AG04450 (cell line): ENCODE results near the gene CALHM2. TPM values are rescaled to one million over a fixed set of nuclear protein-coding genes. Genes with fewer than 3 reads are reported as not detected.

Experiments
- CTCF ChIA-PET: fragments of 300-600, 350-600 bp; formaldehyde crosslinking; extraction: SDS; loops from one replicate; lab custom pipeline; 2022; ENCODE audit warnings: antibody characterized with exemption, inconsistent platforms; lab: Charles Lee
- POLR2A ChIA-PET: fragments of 350-600 bp; formaldehyde crosslinking; extraction: SDS; loops from one replicate; lab custom pipeline; 2021; ENCODE audit warnings: antibody characterized with exemption, inconsistent platforms; lab: Yijun Ruan, JAX
- DNase-seq: peaks from one replicate; pipeline ENCODE4 v3.0.0-alpha.2; 2011; ENCODE audit warnings: low read depth, low spot score
- H3K27ac ChIP-seq: one replicate; pipeline ENCODE4 v1.5.1; 2012; ENCODE audit warnings: low read depth, low read length, control low read depth
- H3K27me3 ChIP-seq: one replicate; pipeline ENCODE4 v1.6.0; 2012; ENCODE audit warnings: low read length; ENCODE audit not compliant: control insufficient read depth, insufficient read depth
- H3K4me3 ChIP-seq: 2 replicates; pipeline ENCODE4 v1.5.1; 2011; ENCODE audit warnings: mild to moderate bottlenecking, low read depth, low read length, control low read depth
- H3K9me3 ChIP-seq: 2 replicates; pipeline ENCODE4 v1.5.1; 2012; ENCODE audit warnings: low read length; ENCODE audit not compliant: control insufficient read depth, insufficient read depth
- CTCF ChIP-seq: IDR thresholded peaks from 2 replicates; pipeline ENCODE4 v1.5.1; 2011; ENCODE audit warnings: low read depth, low read length, control low read depth, inconsistent platforms
- polyA plus RNA-seq: library from polyadenylated mRNA; depleted of rRNA; stranded (reverse); fragments of >200 nt; gene quantifications from 2 replicates; pipeline ENCODE4 v1.2.3, GENCODE V29; 2011

The CALHM2 gene
- polyA plus RNA-seq, 1 experiment: 9.2 TPM

- no peaks in the 10 kb centered on the region; the same call in 1 of the 2 replicates for H3K9me3 ChIP-seq
- ChIA-PET CTCF (interaction anchor here (1.1 to 2.6 kb wide), 3 partner anchors 10 to 211 kb away, joined by 3 to 9 read pairs (median 5); no protein-coding TSS in a partner anchor), POLR2A (no interaction called here)
- H3K27me3 ChIP-seq: peaks cover 17% of the 10 kb centered on the region
- no peak for TF ChIP-seq CTCF
- no peak overlapping the region for H3K4me3 ChIP-seq
- no peak overlapping the region for H3K27ac ChIP-seq
- DNase-seq: no peak
Observed at GRCh38 chr10:103475437-103475836, 23.3 kb upstream of the CALHM2 start.

GRCh38 chr10:103474077-103474476 is 21.9 kb upstream of the CALHM2 start:
- CTCF ChIA-PET: interaction anchor here (0.8 to 1.2 kb wide), 2 partner anchors 11 to 212 kb away, joined by 3 read pairs; no protein-coding TSS in a partner anchor
- no peaks in the 10 kb centered on the region; the same call in 1 of the 2 replicates for H3K9me3 ChIP-seq

GRCh38 chr10:103473261-103473671 is 21.1 kb upstream of the CALHM2 start:
- POLR2A ChIA-PET: no interaction called here
- CTCF ChIA-PET: interaction anchor here (0.8 kb wide), 1 partner anchor 12 kb away, joined by 3 read pairs; no protein-coding TSS in a partner anchor
- DNase-seq: no peak
- peaks cover 17% of the 10 kb centered on the region for H3K27me3 ChIP-seq
- H3K27ac ChIP-seq: no peak overlapping the region
- no peak for TF ChIP-seq CTCF
- no peak overlapping the region for H3K4me3 ChIP-seq
- no peaks in the 10 kb centered on the region; the same call in 1 of the 2 replicates for H3K9me3 ChIP-seq

More at GRCh38 chr10:103474077-103474476, 21.9 kb upstream of the CALHM2 start:
- Histone ChIP-seq H3K27ac (no peak overlapping the region), H3K4me3 (no peak overlapping the region), H3K27me3 (peaks cover 17% of the 10 kb centered on the region)
- no peak for DNase-seq
- POLR2A ChIA-PET: no interaction called here
- no peak for TF ChIP-seq CTCF

DNA sequence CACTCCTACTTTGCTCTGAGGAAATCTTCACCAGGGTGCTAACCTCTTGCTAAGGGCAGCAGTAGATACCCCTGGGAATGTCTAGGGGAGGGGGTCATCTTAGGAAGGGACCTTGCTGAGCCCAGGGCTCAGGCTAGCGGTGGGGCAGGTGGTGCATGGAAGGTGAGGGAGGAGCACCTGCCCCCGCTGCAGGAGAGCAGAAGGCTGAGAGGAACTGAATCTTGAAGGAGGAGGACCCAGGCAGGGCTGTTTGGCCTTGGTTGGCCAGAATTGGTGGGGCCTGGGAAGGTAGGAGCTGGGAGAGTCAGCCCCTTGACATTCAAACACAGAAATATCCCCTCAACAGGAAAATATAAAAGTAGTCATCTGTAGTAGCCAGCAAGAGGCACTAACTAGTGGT is 19.8 kb upstream of the CALHM2 start:
- POLR2A ChIA-PET: no interaction called here
- Histone ChIP-seq H3K9me3 (no peaks in the 10 kb centered on the region; the same call in 1 of the 2 replicates), H3K27ac (no peak overlapping the region), H3K27me3 (peaks cover 14% of the 10 kb centered on the region), H3K4me3 (no peak overlapping the region)
- CTCF ChIA-PET: interaction anchor here (1.0 kb wide), 1 partner anchor 14 kb away, joined by 3 read pairs; no protein-coding TSS in a partner anchor
- no peak for TF ChIP-seq CTCF
- DNase-seq: no peak

- DNase-seq: no peak
- no peak for TF ChIP-seq CTCF
- ChIA-PET POLR2A (no interaction called here), CTCF (no interaction called here)
- peaks cover 6% of the 10 kb centered on the region for H3K27me3 ChIP-seq
- H3K4me3 ChIP-seq: no peak overlapping the region
- H3K27ac ChIP-seq: no peak overlapping the region
- no peaks in the 10 kb centered on the region; the same call in 1 of the 2 replicates for H3K9me3 ChIP-seq
Observed at GRCh38 chr10:103470761-103471653, 18.8 kb upstream of the CALHM2 start.
